Parathyroid adenoma (tissue), 2 donors: ENCODE measurements around the gene MS4A15.
A peak's percentile ranks its signal among the peaks of the same experiment; 100 is the strongest.

ENCODE experiments used
- H2AFZ ChIP-seq: fragments of 300-600 bp; sonication (generic); one replicate; pipeline ENCODE4 v1.7.0; 2017; ENCODE audit warnings: antibody characterized with exemption, mild to moderate bottlenecking
- H3K27ac ChIP-seq: fragments of 300-600 bp; sonication (generic); one replicate; pipeline ENCODE4 v1.7.0; 2017
- H3K27me3 ChIP-seq: fragments of 300-600 bp; sonication (generic); one replicate; pipeline ENCODE4 v1.7.0; 2017; ENCODE audit warnings: low read length; ENCODE audit not compliant: control insufficient read depth, insufficient read depth
- H3K36me3 ChIP-seq: fragments of 300-600 bp; sonication (generic); one replicate; pipeline ENCODE4 v1.7.0; 2017; ENCODE audit warnings: low read length; ENCODE audit not compliant: control insufficient read depth, insufficient read depth
- H3K4me1 ChIP-seq: fragments of 300-600 bp; sonication (generic); one replicate; pipeline ENCODE4 v1.7.0; 2017; ENCODE audit warnings: control low read depth
- H3K4me2 ChIP-seq: fragments of 300-600 bp; sonication (generic); one replicate; pipeline ENCODE4 v1.7.0; 2017; ENCODE audit warnings: low read length
- H3K4me3 ChIP-seq: fragments of 300-600 bp; sonication (generic); one replicate; pipeline ENCODE4 v1.7.0; 2017; ENCODE audit warnings: low read depth, low read length
- H3K79me2 ChIP-seq: fragments of 300-600 bp; sonication (generic); one replicate; pipeline ENCODE4 v1.7.0; 2017; ENCODE audit warnings: control low read depth
- H3K9ac ChIP-seq: fragments of 300-600 bp; sonication (generic); one replicate; pipeline ENCODE4 v1.7.0; 2017; ENCODE audit warnings: mild to moderate bottlenecking
- H3K9me3 ChIP-seq: fragments of 300-600 bp; sonication (generic); one replicate; pipeline ENCODE4 v1.7.0; 2017; ENCODE audit warnings: low read length; ENCODE audit not compliant: control insufficient read depth
- CTCF ChIP-seq: fragments of 300-600 bp; sonication (generic); IDR thresholded peaks from one replicate; pipeline ENCODE4 v1.7.0; 2017; ENCODE audit warnings: antibody characterized with exemption, mild to moderate bottlenecking
- donor health status: primary hyperparathyroidism.

Gene MS4A15

DNA sequence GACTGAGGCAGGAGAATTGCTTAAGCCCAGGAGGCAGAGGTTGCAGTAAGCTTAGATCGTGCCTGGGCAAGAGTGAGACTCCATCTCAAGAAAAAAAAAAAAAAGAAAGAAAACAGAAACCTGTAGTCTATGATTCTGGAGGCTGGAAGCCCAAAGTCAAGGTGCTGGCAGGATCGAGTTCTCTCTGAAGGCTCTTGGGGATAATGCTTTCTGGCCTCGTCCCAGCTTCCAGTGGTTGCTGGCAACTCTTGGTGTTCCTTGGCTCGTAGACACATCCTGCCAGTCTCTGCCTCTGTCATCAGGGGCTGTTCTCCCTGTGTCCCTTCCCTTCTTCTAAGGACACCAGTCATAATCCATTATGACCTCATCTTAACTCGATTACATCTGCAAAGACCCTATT is 68.5 kb downstream of the MS4A15 start:
- Histone ChIP-seq H3K4me3 (no peak overlapping the region), H3K4me2 (no peak overlapping the region), H3K4me1 (peaks cover 9% of the 10 kb centered on the region), H3K79me2 (peaks cover 2% of the 10 kb centered on the region), H3K9me3 (no peaks in the 10 kb centered on the region), H3K27ac (peak overlapping the region; percentile 24), H3K9ac (no peak overlapping the region), H2AFZ (no peak overlapping the region), H3K27me3 (no peaks in the 10 kb centered on the region), H3K36me3 (no peaks in the 10 kb centered on the region)
- no peak for TF ChIP-seq CTCF

DNA sequence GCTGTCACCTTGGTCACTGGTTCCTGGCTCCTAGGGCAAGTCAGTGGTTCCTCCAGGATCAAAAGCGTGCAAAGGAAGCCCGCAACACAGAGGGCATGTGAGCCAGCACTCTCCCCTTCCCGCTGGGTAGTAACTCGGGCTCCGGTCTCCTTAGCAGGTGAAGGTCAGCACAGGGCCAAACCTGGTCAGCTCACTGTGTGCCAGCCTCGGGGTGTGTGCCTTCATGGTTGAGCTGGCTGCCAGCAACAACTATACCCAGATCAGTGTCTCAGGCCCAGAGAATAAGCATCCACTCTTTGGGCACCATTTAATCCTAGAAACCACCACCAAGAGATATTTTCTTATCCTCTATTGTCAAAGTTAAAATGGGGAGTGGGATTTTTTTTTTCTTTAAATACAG is 69.1 kb downstream of the MS4A15 start:
- H3K79me2 ChIP-seq: peaks cover 2% of the 10 kb centered on the region
- H3K9me3 ChIP-seq: no peaks in the 10 kb centered on the region
- peak overlapping the region; percentile 24 for H3K27ac ChIP-seq
- H3K4me1 ChIP-seq: peaks cover 12% of the 10 kb centered on the region
- H3K27me3 ChIP-seq: no peaks in the 10 kb centered on the region
- no peak overlapping the region for H3K4me3 ChIP-seq
- no peak overlapping the region for H2AFZ ChIP-seq
- H3K36me3 ChIP-seq: no peaks in the 10 kb centered on the region
- H3K9ac ChIP-seq: no peak overlapping the region
- TF ChIP-seq CTCF: no peak
- no peak overlapping the region for H3K4me2 ChIP-seq
